Uterus (tissue), 4 donors: ENCODE data around the gene NFRKB. TPM values are rescaled to one million over a fixed set of nuclear protein-coding genes. Genes with fewer than 3 reads are reported as not detected.

ENCODE experiments used
- DNase-seq, 2 donors: peaks; one replicate each; pipeline ENCODE4 v3.0.0-alpha.2; 2019 to 2020
- H3K27ac ChIP-seq, 2 donors: fragments of 200-600 bp; sonication (generic); 1 replicate in 1 of 2; 2 replicates in 1 of 2; pipeline ENCODE4 v1.5.1; 2016 to 2018
- H3K27me3 ChIP-seq, 2 donors: fragments of 200-600 bp; sonication (generic); one replicate each; pipeline ENCODE4 v1.5.1; 2018 to 2019; ENCODE audit warnings: control low read depth in 1 of 2
- H3K36me3 ChIP-seq, 2 donors: fragments of 200-600 bp; sonication (generic); one replicate each; pipeline ENCODE4 v1.5.1; 2019; ENCODE audit warnings: control low read depth in 1 of 2
- H3K4me1 ChIP-seq, 2 donors: fragments of 200-600 bp; sonication (generic); one replicate each; pipeline ENCODE4 v1.5.1; 2018 to 2019; ENCODE audit warnings: control low read depth in 1 of 2
- H3K4me3 ChIP-seq, 2 donors: fragments of 200-600 bp; sonication (generic); 1 replicate in 1 of 2; 2 replicates in 1 of 2; pipeline ENCODE4 v1.5.1; 2018 to 2019; ENCODE audit warnings: mild to moderate bottlenecking in 1 of 2
- H3K9me3 ChIP-seq, 2 donors: fragments of 200-600 bp; sonication (generic); one replicate each; pipeline ENCODE4 v1.5.1; 2019; ENCODE audit warnings: control low read depth in 1 of 2
- POLR2A ChIP-seq, 2 donors: fragments of 450-650 bp; IDR thresholded peaks; one replicate each; pipeline ENCODE4 v1.6.1; 2016; ENCODE audit warnings: antibody characterized with exemption in 2 of 2, mild to moderate bottlenecking in 1 of 2, moderate library complexity in 1 of 2
- intact Hi-C: fragments of 100-400 bp; cut with DNase I; formaldehyde crosslinking; loops from one replicate; pipeline ENCODE4 v1.15.1; 2023; ENCODE audit warnings: low total_unique reads
- total RNA-seq, 4 donors: library from RNA; depleted of rRNA in 3 of 4; stranded (reverse); fragments of >200 nt in 3 of 4; gene quantifications; one replicate each; pipeline versions ENCODE4 v1.1.0 to v1.2.4, GENCODE V29; 2014 to 2023
- TF ChIP-seq, protein P1 (sequence below), 4 experiments: fragments of 200-600 bp in 2 of 4; fragments of 450-650 bp in 2 of 4; sonication (generic) in 2 of 4; IDR thresholded peaks; one replicate each; pipeline ENCODE4 v1.5.1; 2016 to 2019; ENCODE audit warnings: antibody characterized with exemption in 4 of 4, mild to moderate bottlenecking in 2 of 4, moderate library complexity in 1 of 4
- donor health status: DM: yes; HTN: yes; CAD: no.

The NFRKB gene
- total RNA-seq, 4 donors from 2014 or later = 8.8 to 59.6 (median 34.6) TPM

DNA sequence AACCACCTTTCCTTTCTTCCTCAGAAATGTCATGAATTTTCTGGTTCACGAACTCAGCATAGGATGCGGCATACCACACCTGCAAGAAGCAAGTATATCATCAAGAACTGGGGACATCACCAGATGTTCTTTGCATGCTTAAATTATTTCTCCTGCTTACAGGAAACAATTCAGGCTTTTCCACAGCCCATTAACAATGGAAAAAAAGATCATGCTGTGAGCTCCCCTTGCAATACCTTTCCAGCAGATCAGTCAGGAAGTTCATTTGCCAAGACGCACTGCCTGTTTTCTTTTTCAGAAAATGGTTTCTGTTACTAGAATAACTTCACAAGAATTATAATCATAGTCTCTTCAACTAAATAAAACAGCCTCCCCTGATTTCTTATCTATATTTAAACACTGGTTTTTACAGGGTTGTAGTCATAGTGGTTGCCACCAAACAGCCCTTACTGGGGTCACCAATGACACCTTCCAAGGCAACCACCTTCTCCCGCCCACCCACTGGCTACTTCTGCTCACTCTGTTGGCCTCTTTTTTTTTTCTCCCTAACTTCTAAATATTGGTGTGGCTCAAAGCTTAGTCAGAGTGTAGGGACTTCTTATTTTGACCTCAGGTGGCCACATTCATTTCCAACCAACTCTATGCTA lies 42.3 kb upstream of the NFRKB start:
- no peak overlapping the region for H3K27ac ChIP-seq
- intact Hi-C loops = no loop called here

DNA sequence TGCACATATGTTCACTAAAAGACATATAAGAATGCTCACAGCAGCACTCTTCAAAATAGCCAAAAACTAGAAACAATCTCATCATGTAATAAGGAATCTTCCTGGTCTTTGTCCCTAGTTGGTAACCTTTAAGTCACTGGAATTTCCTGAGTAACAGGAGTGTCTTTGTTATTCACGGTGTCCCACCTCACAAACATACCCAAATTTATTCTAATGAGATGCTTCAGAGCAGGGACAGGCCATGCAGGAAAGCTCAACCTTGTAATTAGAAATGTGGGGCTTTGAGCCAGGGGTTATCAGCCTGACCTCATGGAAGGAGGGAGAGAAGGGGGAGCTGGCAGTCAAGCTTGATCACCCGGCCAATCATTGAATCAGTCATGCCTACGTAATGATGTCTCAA lies 40.3 kb upstream of the NFRKB start:
- Histone ChIP-seq H3K4me1 (no peaks in the 10 kb centered on the region), H3K9me3 (no peaks in the 10 kb centered on the region)
- intact Hi-C loops = no loop called here

More for the DNA sequence above, 42.3 kb upstream of the NFRKB start:
- Histone ChIP-seq H3K27me3 (no peaks in the 10 kb centered on the region), H3K4me3 (no peak overlapping the region), H3K9me3 (no peaks in the 10 kb centered on the region), H3K36me3 (no peaks in the 10 kb centered on the region), H3K4me1 (no peaks in the 10 kb centered on the region)
- no peak for DNase-seq
- no peak for TF ChIP-seq POLR2A (IDR thresholded peaks at IDR 0.05)
- TF ChIP-seq, protein P1, sequence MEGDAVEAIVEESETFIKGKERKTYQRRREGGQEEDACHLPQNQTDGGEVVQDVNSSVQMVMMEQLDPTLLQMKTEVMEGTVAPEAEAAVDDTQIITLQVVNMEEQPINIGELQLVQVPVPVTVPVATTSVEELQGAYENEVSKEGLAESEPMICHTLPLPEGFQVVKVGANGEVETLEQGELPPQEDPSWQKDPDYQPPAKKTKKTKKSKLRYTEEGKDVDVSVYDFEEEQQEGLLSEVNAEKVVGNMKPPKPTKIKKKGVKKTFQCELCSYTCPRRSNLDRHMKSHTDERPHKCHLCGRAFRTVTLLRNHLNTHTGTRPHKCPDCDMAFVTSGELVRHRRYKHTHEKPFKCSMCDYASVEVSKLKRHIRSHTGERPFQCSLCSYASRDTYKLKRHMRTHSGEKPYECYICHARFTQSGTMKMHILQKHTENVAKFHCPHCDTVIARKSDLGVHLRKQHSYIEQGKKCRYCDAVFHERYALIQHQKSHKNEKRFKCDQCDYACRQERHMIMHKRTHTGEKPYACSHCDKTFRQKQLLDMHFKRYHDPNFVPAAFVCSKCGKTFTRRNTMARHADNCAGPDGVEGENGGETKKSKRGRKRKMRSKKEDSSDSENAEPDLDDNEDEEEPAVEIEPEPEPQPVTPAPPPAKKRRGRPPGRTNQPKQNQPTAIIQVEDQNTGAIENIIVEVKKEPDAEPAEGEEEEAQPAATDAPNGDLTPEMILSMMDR (IDR thresholded peaks at IDR 0.05) = no peak

DNA sequence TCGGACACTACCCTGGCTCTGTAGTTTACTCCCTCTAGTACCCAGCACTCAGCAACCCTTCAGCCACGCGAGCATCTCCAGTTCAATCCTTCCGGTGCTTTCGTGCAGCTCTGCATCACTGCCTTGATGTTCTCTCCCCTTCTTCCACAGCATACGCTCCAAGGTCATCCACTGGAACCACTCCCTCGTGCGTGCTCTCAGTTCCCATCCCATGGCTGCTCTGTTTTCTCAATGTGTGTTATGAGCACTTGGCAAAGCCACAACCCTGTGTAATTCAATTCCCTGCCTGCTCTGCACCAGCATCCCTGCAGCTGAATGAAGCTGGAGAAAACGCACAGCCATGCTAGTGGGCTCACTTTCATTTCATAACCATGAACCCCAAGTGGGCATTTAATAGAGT lies 38.5 kb upstream of the NFRKB start:
- H3K36me3 ChIP-seq = no peaks in the 10 kb centered on the region
- no peak overlapping the region for H3K4me3 ChIP-seq
- no peak for DNase-seq
- H3K27me3 ChIP-seq = no peaks in the 10 kb centered on the region
- no peak overlapping the region for H3K27ac ChIP-seq
- H3K4me1 ChIP-seq = no peaks in the 10 kb centered on the region
- intact Hi-C loops = no loop called here
- TF ChIP-seq, protein P1 (IDR thresholded peaks at IDR 0.05) = no peak
- TF ChIP-seq POLR2A (IDR thresholded peaks at IDR 0.05) = no peak
- no peaks in the 10 kb centered on the region for H3K9me3 ChIP-seq

More for the DNA sequence above, 40.3 kb upstream of the NFRKB start:
- no peaks in the 10 kb centered on the region for H3K36me3 ChIP-seq
- no peaks in the 10 kb centered on the region for H3K27me3 ChIP-seq
- no peak overlapping the region for H3K27ac ChIP-seq
- no peak overlapping the region for H3K4me3 ChIP-seq
- DNase-seq = no peak
- TF ChIP-seq POLR2A (IDR thresholded peaks at IDR 0.05) = no peak
- TF ChIP-seq, protein P1 (IDR thresholded peaks at IDR 0.05) = no peak

DNA sequence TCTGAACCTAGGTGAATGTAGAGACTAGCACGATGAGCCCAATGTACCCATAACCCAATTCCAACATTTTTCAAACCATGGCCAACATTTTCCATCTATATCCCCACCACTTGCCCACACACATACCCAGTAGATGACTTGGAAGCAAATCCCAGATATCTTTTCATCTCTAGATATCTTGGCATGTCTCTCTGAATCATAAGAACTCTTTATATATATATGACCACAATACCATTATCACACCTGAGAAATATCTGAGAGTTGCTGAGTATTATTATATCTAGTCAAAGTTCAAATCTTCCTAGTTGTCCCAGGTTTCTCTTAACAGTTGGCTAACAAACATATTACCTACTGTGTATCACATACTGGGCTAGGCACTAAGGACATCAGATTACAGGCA lies 37.9 kb upstream of the NFRKB start:
- no peaks in the 10 kb centered on the region for H3K4me1 ChIP-seq
- H3K9me3 ChIP-seq = no peaks in the 10 kb centered on the region
- H3K27me3 ChIP-seq = no peaks in the 10 kb centered on the region
- no peak for DNase-seq
- TF ChIP-seq, protein P1 (IDR thresholded peaks at IDR 0.05) = no peak
- no peak for TF ChIP-seq POLR2A (IDR thresholded peaks at IDR 0.05)
- H3K27ac ChIP-seq = no peak overlapping the region
- H3K36me3 ChIP-seq = no peaks in the 10 kb centered on the region
- intact Hi-C loops = no loop called here
- H3K4me3 ChIP-seq = no peak overlapping the region

DNA sequence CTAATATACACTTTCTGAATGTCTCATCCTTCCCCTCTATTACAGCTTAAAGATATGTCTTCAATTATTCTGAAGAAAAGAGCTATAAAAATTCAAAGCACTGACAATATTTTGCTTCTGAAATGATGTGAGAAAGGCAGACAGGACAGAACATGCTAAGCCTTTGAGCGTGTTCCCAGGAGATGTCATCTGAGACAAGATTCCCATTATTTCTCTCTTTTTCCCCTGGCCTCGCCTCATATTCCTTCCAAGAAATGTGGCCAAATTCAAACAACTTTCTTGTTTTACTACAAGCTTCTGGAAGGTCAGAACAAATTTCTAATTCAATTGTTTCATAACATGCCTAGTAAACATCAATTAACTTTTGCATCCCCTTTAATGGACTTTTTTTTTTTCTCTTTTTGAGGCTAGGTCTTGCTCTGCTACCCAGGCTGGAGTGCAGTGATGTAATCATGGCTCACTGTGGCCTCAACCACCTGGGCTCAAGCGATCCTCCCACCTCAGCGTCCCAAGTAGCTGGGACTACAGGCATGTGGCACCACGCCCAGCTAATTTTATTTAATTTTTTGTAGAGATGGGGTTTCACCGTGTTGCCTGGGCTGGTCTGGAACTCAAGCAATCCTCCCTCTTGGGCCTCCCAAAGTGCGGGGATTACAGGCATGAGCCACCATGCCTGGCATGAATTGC lies 37.1 kb upstream of the NFRKB start:
- TF ChIP-seq, protein P1 (IDR thresholded peaks at IDR 0.05) = no peak
- no peak for TF ChIP-seq POLR2A (IDR thresholded peaks at IDR 0.05)
- H3K36me3 ChIP-seq = no peaks in the 10 kb centered on the region
- no peak overlapping the region for H3K27ac ChIP-seq
- no peak for DNase-seq
- no peaks in the 10 kb centered on the region for H3K27me3 ChIP-seq
- H3K4me1 ChIP-seq = no peaks in the 10 kb centered on the region
- intact Hi-C loops = no loop called here
- no peaks in the 10 kb centered on the region for H3K9me3 ChIP-seq
- H3K4me3 ChIP-seq = no peak overlapping the region
